HEK293 (cell line): ENCODE data around the gene PCDHGC5.

Source experiments
- CTCF ChIP-seq: fragments of 450-650 bp; formaldehyde crosslinking; IDR thresholded peaks from 2 replicates; pipeline ENCODE4 v1.5.1; 2016; ENCODE audit warnings: missing biosample characterization, missing genetic modification characterization
- HOXA7 ChIP-seq: sonication (generic); formaldehyde crosslinking; IDR thresholded peaks from 2 replicates; pipeline ENCODE4 v1.8.1; 2022; ENCODE audit warnings: missing genetic modification reagents, borderline replicate concordance
- PRDM1 ChIP-seq: fragments of 450-650 bp; formaldehyde crosslinking; IDR thresholded peaks from 2 replicates; pipeline ENCODE4; 2016; ENCODE audit warnings: missing biosample characterization, missing genetic modification characterization
- REPIN1 ChIP-seq: fragments of 450-650 bp; formaldehyde crosslinking; IDR thresholded peaks from 2 replicates; pipeline ENCODE4 v1.5.1; 2017; ENCODE audit warnings: missing biosample characterization, missing genetic modification characterization, low read depth
- TCF7L2 ChIP-seq: IDR thresholded peaks from 2 replicates; pipeline ENCODE4 v1.6.1; 2011; ENCODE audit warnings: low read depth, mild to moderate bottlenecking, inconsistent platforms, low read length, moderate library complexity, borderline replicate concordance
- ZNF274 ChIP-seq, 2 experiments: fragments of 200-500 bp in 1 of 2; fragments of 450-650 bp in 1 of 2; sonication (Bioruptor generic) in 1 of 2; formaldehyde crosslinking in 1 of 2; IDR thresholded peaks; 2 replicates each; pipeline versions ENCODE4 v1.5.1 to v1.6.1; 2014 to 2016; ENCODE audit warnings: borderline replicate concordance in 1 of 2, inconsistent platforms in 1 of 2, low read length in 1 of 2, missing biosample characterization in 1 of 2, missing genetic modification characterization in 1 of 2
- ZNF549 ChIP-seq: fragments of 450-650 bp; IDR thresholded peaks from 2 replicates; pipeline ENCODE4 v1.5.1; 2018; ENCODE audit warnings: missing biosample characterization, missing genetic modification characterization, mild to moderate bottlenecking, inconsistent platforms, moderate library complexity
- ZNF558 ChIP-seq: fragments of 450-650 bp; formaldehyde crosslinking; IDR thresholded peaks from 2 replicates; pipeline ENCODE4 v1.5.1; 2016; ENCODE audit warnings: missing biosample characterization, missing genetic modification characterization
- ZNF677 ChIP-seq: fragments of 450-650 bp; IDR thresholded peaks from 2 replicates; pipeline ENCODE4 v1.5.0; 2018; ENCODE audit warnings: missing biosample characterization, mild to moderate bottlenecking, missing genetic modification characterization, moderate library complexity

- TF ChIP-seq PRDM1 (no peak), CTCF (tag by site-specific recombination) (no peak), ZNF677 (no peak), ZNF558 (no peak), TCF7L2 (no peak), REPIN1 (tag by site-specific recombination) (no peak), ZNF549 (no peak), ZNF274 (IDR thresholded peaks at IDR 0.05; ENCODE audit: low read length) (no peak), ZNF274 (tag by site-specific recombination; IDR thresholded peaks at IDR 0.05; ENCODE audit: borderline replicate concordance) (no peak), HOXA7 (no peak)
These were observed 35.1 kb downstream of the PCDHGC5 start for GRCh38 chr5:141523991-141524390.
